GM21576 (cell line): ENCODE measurements around the gene RGL4.
"Not testable (repeated sequence)": the region's sequence is repeated elsewhere in the genome, so short reads cannot be mapped to it uniquely, and the experiment has no call there.

Experiments
- ATAC-seq: cut with Tn5 transposase; IDR thresholded peaks from one replicate; pipeline ENCODE4 v1.9.1; 2021; ENCODE audit warnings: mild to moderate bottlenecking, moderate library complexity; ENCODE audit not compliant: unreplicated experiment

RGL4 gene

GRCh38 chr22:23728108-23728507, 37.3 kb downstream of the RGL4 start:
- not testable (repeated sequence) for ATAC-seq

GRCh38 chr22:23737696-23738095, 46.9 kb downstream of the RGL4 start:
- ATAC-seq, result no peak

GRCh38 chr22:23742505-23743264, 51.9 kb downstream of the RGL4 start:
- ATAC-seq, result no peak

- no peak for ATAC-seq
These were observed 52.5 kb downstream of the RGL4 start for GRCh38 chr22:23743303-23743705.

GRCh38 chr22:23744001-23744400, 53.2 kb downstream of the RGL4 start:
- no peak for ATAC-seq

- ATAC-seq, result no peak
These were observed 53.7 kb downstream of the RGL4 start for GRCh38 chr22:23744485-23744884.

- ATAC-seq, result no peak
These were observed 55.0 kb downstream of the RGL4 start for GRCh38 chr22:23745791-23746190.
